Psoas muscle (tissue), 8 donors: ENCODE data around the gene PTPRB. TPM values are rescaled to one million over a fixed set of nuclear protein-coding genes. Genes with fewer than 3 reads are reported as not detected.

Source experiments
- ATAC-seq, 4 donors: fragments of 200-7000 bp; cut with Tn5 transposase; one replicate each; pipeline ENCODE4 v1.9.1; 2020; ENCODE audit warnings: moderate library complexity in 3 of 4, mild to moderate bottlenecking in 2 of 4
- DNase-seq, 2 donors: peaks; one replicate each; pipeline ENCODE4 v3.0.0-alpha.2; 2020
- H3K27ac ChIP-seq: fragments of 200-600 bp; one replicate; pipeline ENCODE4 v1.8.0; 2022
- H3K27me3 ChIP-seq, 3 donors: fragments of 200-600 bp in 1 of 3; one replicate each; pipeline versions ENCODE4 v1.6.1 to v1.8.0; 2013 to 2022; ENCODE audit warnings: low read length in 2 of 3, mild to moderate bottlenecking in 2 of 3, moderate library complexity in 1 of 3; ENCODE audit not compliant: insufficient read depth in 3 of 3
- H3K36me3 ChIP-seq, 2 donors: fragments of 200-600 bp in 1 of 2; one replicate each; pipeline versions ENCODE4 v1.6.1 to v1.8.0; 2013 to 2022; ENCODE audit warnings: low read depth in 1 of 2, mild to moderate bottlenecking in 1 of 2, moderate library complexity in 1 of 2; ENCODE audit not compliant: insufficient read depth in 1 of 2
- H3K4me1 ChIP-seq: fragments of 200-600 bp; one replicate; pipeline ENCODE4 v1.8.0; 2022
- H3K4me3 ChIP-seq: fragments of 200-600 bp; one replicate; pipeline ENCODE4 v1.8.0; 2022; ENCODE audit warnings: mild to moderate bottlenecking
- H3K9me3 ChIP-seq: fragments of 200-600 bp; one replicate; pipeline ENCODE4 v1.8.0; 2022
- WGBS, 3 donors: extraction: QIAGEN DNeasy Blood & Tissue Kit; methylation state at CpG; one replicate each; pipeline versions ENCODE4 v1.1.6 to v1.1.7; 2013; 5-methylcytosine and 5-hydroxymethylcytosine counted together
- intact Hi-C, 2 donors: fragments of 100-400 bp; cut with DNase I; formaldehyde crosslinking; loops; one replicate each; pipeline versions ENCODE4 v1.11.0 to v1.14.2; 2022
- polyA plus RNA-seq, 3 donors: library from polyadenylated mRNA; stranded (reverse); fragments of 200-250 nt; gene quantifications; one replicate each; pipeline ENCODE4 v1.2.3, GENCODE V29; 2013
- total RNA-seq, 4 donors: library from RNA; stranded (reverse); fragmentation: NEBNext Ultra II Directional in 2 of 4; extraction: Animal tissue kit (Norgen Biotek cat#: 25700) in 2 of 4; gene quantifications; one replicate each; pipeline versions ENCODE4 v1.2.1 to v1.2.4, GENCODE V29; 2021 to 2023
- TF ChIP-seq, protein P1 (sequence below): fragments of 200-600 bp; IDR thresholded peaks from one replicate; pipeline ENCODE4 v1.8.0; 2022; ENCODE audit warnings: antibody characterized with exemption
- donor health status: healthy with polysubstance abuse.
- donor health status: DM: no; HTN: no; CAD: no; lungs with moderate emphysema.
- donor health status: Bipolar disorder and iron deficiency.
- donor health status: healthy.
- donor health status: DM: yes; HTN: yes; CAD: no.
- donor health status: DM: no; HTN: no; CAD: no.
- donor health status: DM: no; HTN: no; CAD: no.
- donor health status: DM: yes; HTN: yes; CAD: no.

The PTPRB gene
- total and polyA plus RNA-seq, 7 donors = 6.5 to 32.1 (median 10.9) TPM

DNA sequence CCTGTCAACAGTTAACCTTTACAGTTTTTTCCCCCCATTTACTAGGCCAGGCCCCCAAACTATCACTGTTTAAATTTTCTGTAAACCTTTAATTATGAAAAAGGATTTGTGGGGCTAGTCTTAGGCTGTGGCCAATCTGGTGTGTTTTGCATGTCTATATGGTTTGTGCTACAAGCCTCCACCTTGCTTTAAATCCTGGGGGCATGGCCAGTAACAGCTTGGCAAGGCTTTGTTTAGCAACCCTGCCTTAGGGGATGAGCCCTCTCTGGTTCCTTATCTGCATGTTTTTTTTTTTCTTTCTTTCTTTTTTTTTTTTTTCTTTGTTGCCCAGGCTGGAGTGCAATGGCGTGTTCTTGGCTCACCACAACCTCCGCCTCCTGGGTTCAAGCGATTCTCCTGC is 168.5 kb downstream of the PTPRB start:
- Histone ChIP-seq H3K36me3 (no peaks in the 10 kb centered on the region), H3K4me1 (no peaks in the 10 kb centered on the region), H3K9me3 (no peaks in the 10 kb centered on the region), H3K4me3 (no peak overlapping the region), H3K27ac (no peak overlapping the region), H3K27me3 (no peaks in the 10 kb centered on the region)
- TF ChIP-seq, protein P1, sequence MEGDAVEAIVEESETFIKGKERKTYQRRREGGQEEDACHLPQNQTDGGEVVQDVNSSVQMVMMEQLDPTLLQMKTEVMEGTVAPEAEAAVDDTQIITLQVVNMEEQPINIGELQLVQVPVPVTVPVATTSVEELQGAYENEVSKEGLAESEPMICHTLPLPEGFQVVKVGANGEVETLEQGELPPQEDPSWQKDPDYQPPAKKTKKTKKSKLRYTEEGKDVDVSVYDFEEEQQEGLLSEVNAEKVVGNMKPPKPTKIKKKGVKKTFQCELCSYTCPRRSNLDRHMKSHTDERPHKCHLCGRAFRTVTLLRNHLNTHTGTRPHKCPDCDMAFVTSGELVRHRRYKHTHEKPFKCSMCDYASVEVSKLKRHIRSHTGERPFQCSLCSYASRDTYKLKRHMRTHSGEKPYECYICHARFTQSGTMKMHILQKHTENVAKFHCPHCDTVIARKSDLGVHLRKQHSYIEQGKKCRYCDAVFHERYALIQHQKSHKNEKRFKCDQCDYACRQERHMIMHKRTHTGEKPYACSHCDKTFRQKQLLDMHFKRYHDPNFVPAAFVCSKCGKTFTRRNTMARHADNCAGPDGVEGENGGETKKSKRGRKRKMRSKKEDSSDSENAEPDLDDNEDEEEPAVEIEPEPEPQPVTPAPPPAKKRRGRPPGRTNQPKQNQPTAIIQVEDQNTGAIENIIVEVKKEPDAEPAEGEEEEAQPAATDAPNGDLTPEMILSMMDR = no peak
- DNase-seq = no peak
- intact Hi-C loops = no loop called here
- WGBS, 3 donors = 98 to 100% (median 98%) methylated on average over 3 of the region's 3 CpGs
- ATAC-seq = no peak

DNA sequence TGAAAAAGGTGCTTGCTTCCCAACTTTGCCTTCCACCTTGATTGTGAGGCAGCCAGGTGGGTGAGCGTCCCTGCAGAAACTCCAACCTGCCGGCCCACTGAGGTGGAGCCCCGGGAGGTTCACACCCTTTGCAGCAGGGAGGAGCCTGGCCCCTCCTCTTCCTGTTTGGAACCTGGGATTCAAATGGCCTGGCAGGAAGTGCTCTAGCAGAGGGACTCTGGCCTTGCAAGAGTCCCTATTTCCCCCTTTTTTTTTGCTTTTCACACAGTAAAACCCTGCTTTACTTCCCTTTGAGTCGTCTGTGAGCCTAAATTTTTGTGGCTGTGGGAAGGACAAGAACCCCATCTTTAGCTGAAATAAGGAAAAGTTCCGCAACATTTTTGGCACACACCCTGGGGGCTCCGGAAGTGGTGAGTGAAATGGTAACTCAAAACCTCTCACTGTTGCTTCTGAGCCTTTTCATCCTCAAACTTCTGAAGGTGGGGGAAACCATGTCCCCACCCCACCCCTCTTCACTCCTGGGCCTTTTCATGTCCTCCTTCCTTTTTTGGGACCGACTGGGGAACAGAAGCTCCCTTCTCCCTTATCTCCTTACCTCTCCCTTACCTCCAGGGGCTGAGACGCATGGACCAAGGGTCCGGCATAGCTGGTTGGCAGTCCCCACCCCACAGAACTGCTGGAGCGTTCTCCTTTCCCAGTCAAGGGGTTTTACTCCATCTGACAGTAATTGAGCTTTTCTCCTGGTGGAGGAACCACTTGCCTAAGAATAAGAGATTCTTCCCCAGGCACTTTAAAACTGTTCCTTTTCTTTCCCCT is 169.1 kb downstream of the PTPRB start:
- H3K27me3 ChIP-seq = no peaks in the 10 kb centered on the region
- WGBS, 3 donors = 82 to 83% (median 83%) methylated on average over 10 of the region's 10 CpGs
- no peak for ATAC-seq
- no peak overlapping the region for H3K4me3 ChIP-seq
- TF ChIP-seq, protein P1 = no peak
- no peaks in the 10 kb centered on the region for H3K36me3 ChIP-seq
- intact Hi-C loops = no loop called here
- H3K4me1 ChIP-seq = no peaks in the 10 kb centered on the region
- DNase-seq = no peak
- H3K27ac ChIP-seq = no peak overlapping the region
- no peaks in the 10 kb centered on the region for H3K9me3 ChIP-seq

DNA sequence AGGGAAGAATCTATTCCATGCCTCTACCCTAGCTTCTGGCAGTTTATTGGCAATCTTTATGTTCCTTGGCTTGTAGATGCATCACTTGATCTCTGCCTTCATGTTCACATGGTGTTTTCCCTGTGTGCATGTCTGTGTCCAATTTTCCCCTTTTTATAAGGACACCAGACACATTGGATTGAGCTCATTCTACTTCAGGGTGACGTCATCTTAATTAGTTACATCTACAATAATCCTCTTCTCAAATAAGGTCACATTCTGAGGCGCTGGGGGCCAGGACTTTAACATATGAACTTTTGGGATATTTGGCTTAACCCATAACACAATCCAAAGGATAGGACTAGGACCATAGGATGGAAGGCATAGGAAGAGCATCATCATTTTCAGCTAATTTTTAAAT is 169.8 kb downstream of the PTPRB start:
- no peaks in the 10 kb centered on the region for H3K36me3 ChIP-seq
- no peaks in the 10 kb centered on the region for H3K9me3 ChIP-seq
- no peak overlapping the region for H3K4me3 ChIP-seq
- no peak for DNase-seq
- H3K4me1 ChIP-seq = no peaks in the 10 kb centered on the region
- ATAC-seq = no peak
- H3K27ac ChIP-seq = no peak overlapping the region
- no peaks in the 10 kb centered on the region for H3K27me3 ChIP-seq
- intact Hi-C loops = no loop called here
- WGBS, 3 donors = 60 to 75% (median 71%) methylated on average over 2 of the region's 2 CpGs
- TF ChIP-seq, protein P1 = no peak

DNA sequence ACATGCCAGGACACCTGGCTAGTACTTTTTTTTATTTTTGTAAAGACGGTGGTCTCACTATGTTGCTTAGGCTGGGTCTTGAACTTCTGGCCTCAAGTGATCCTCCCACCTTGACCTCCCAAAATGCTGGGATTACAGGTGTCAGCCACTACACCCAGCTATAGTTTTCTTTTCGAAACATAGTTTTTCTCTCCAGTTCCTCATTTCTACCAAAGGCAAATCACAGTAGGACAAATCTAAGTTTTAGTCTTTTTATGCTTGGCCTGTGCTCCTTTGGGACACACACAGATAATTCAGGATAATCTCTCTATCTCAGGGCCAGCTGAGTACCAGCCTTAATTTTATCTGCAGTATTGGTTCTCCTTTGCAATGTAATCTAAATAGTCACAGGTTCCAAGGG is 170.5 kb downstream of the PTPRB start:
- Histone ChIP-seq H3K4me1 (no peaks in the 10 kb centered on the region), H3K36me3 (no peaks in the 10 kb centered on the region), H3K4me3 (no peak overlapping the region), H3K27ac (no peak overlapping the region), H3K27me3 (no peaks in the 10 kb centered on the region), H3K9me3 (no peaks in the 10 kb centered on the region)
- ATAC-seq = no peak
- intact Hi-C loops = no loop called here
- DNase-seq = no peak
- TF ChIP-seq, protein P1 = no peak
- 80 to 88% (median 86%) methylated on average over 2 of the region's 2 CpGs for WGBS, 3 donors
